HepG2 (cell line): ENCODE measurements around the gene KIRREL3. TPM values are rescaled to one million over a fixed set of nuclear protein-coding genes. Genes with fewer than 3 reads are reported as not detected.

Source experiments
- CBFB ChIP-seq: sonication (generic); formaldehyde crosslinking; IDR thresholded peaks from 2 replicates; pipeline ENCODE4 v1.4.0; 2020; ENCODE audit warnings: missing genetic modification reagents
- CC2D1A ChIP-seq: sonication (generic); formaldehyde crosslinking; IDR thresholded peaks from 2 replicates; pipeline ENCODE4 v1.8.1; 2023; ENCODE audit warnings: mild to moderate bottlenecking, missing genetic modification reagents
- CENPT ChIP-seq: sonication (generic); formaldehyde crosslinking; IDR thresholded peaks from 2 replicates; pipeline ENCODE4 v1.8.0; 2022; ENCODE audit warnings: low read depth, mild to moderate bottlenecking, moderate library complexity, missing genetic modification reagents
- CENPX ChIP-seq: sonication (generic); formaldehyde crosslinking; IDR thresholded peaks from 2 replicates; pipeline ENCODE4 v1.9.0; 2021; ENCODE audit warnings: mild to moderate bottlenecking, missing genetic modification reagents, moderate library complexity
- ETV6 ChIP-seq: sonication (generic); formaldehyde crosslinking; conservative IDR thresholded peaks from 2 replicates; pipeline ENCODE4 v1.4.0; 2020; ENCODE audit warnings: missing genetic modification reagents
- JUN ChIP-seq: sonication (generic); formaldehyde crosslinking; IDR thresholded peaks from 2 replicates; pipeline ENCODE4 v1.4.0; 2020; ENCODE audit warnings: mild to moderate bottlenecking, missing genetic modification reagents
- NR2F6 ChIP-seq, 2 experiments: IDR thresholded peaks; 2 replicates each; pipeline ENCODE4 v1.6.1; 2016; ENCODE audit warnings: antibody characterized with exemption in 1 of 2, mild to moderate bottlenecking in 1 of 2
- RBM39 ChIP-seq: fragments of 200-400 bp; formaldehyde crosslinking; IDR thresholded peaks from one replicate; pipeline ENCODE4 v1.6.1; 2018; ENCODE audit warnings: antibody characterized with exemption, mild to moderate bottlenecking, low read depth, low read length; ENCODE audit not compliant: poor library complexity, severe bottlenecking
- RXRA ChIP-seq: sonication (generic); formaldehyde crosslinking; IDR thresholded peaks from 2 replicates; pipeline ENCODE4 v1.5.1; 2020; ENCODE audit warnings: missing genetic modification reagents
- SMARCE1 ChIP-seq: fragments of 450-650 bp; IDR thresholded peaks from 2 replicates; pipeline ENCODE4 v1.6.1; 2017; ENCODE audit warnings: borderline replicate concordance
- YEATS4 ChIP-seq: sonication (generic); formaldehyde crosslinking; IDR thresholded peaks from 2 replicates; pipeline ENCODE4 v1.4.0; 2020; ENCODE audit warnings: missing genetic modification reagents, borderline replicate concordance
- ZNF615 ChIP-seq: sonication (generic); formaldehyde crosslinking; IDR thresholded peaks from 2 replicates; pipeline ENCODE4 v1.5.0; 2020; ENCODE audit warnings: mild to moderate bottlenecking, missing genetic modification reagents, borderline replicate concordance
- ZNF879 ChIP-seq: sonication (generic); formaldehyde crosslinking; IDR thresholded peaks from 2 replicates; pipeline ENCODE4 v1.8.1; 2023; ENCODE audit warnings: missing genetic modification reagents
- polyA plus RNA-seq, 8 experiments: library from polyadenylated mRNA; depleted of rRNA in 3 of 8; stranded (reverse) in 7 of 8; unstranded in 1 of 8; fragments of >200 nt; fragmentation: Illumina TruSeq in 4 of 8; extraction: Trizol in 4 of 8; gene quantifications; 2 replicates each; pipeline versions ENCODE4 v1.2.1 to v1.2.3, GENCODE V29; 2011 to 2016; ENCODE audit warnings: low read depth in 4 of 8, missing spikeins in 1 of 8, mixed read lengths in 1 of 8; ENCODE audit not compliant: insufficient read depth in 1 of 8
- total RNA-seq, 5 experiments: library from RNA; depleted of rRNA; stranded (reverse); fragments of >200 nt; fragmentation: Illumina TruSeq; extraction: Trizol; gene quantifications; 2 replicates each; pipeline ENCODE4 v1.2.3, GENCODE V29; 2016; ENCODE audit warnings: low read depth in 1 of 5
- TF ChIP-seq, protein P1 (sequence below): sonication (generic); formaldehyde crosslinking; IDR thresholded peaks from 2 replicates; pipeline ENCODE4 v1.9.0; 2021; ENCODE audit warnings: mild to moderate bottlenecking, missing genetic modification reagents
- TF ChIP-seq, protein P2 (sequence below): sonication (generic); formaldehyde crosslinking; IDR thresholded peaks from 2 replicates; pipeline ENCODE4 v1.8.0; 2022; ENCODE audit warnings: mild to moderate bottlenecking, missing genetic modification reagents, moderate library complexity
- TF ChIP-seq, protein P3 (sequence below): sonication (generic); formaldehyde crosslinking; IDR thresholded peaks from 2 replicates; pipeline ENCODE4 v1.5.0; 2020; ENCODE audit warnings: missing genetic modification reagents
- TF ChIP-seq, protein P4 (sequence below): sonication (generic); formaldehyde crosslinking; IDR thresholded peaks from 2 replicates; pipeline ENCODE4 v1.4.0; 2020; ENCODE audit warnings: missing genetic modification reagents

Gene KIRREL3
- total and polyA plus RNA-seq, 2 of the 13 experiments (the other 11 are each of a cell fraction or from before 2014, with no cell fraction given): not detected

GRCh38 chr11:126467046-126467370, 533.6 kb downstream of the KIRREL3 start (continued):
- TF ChIP-seq, protein P1, sequence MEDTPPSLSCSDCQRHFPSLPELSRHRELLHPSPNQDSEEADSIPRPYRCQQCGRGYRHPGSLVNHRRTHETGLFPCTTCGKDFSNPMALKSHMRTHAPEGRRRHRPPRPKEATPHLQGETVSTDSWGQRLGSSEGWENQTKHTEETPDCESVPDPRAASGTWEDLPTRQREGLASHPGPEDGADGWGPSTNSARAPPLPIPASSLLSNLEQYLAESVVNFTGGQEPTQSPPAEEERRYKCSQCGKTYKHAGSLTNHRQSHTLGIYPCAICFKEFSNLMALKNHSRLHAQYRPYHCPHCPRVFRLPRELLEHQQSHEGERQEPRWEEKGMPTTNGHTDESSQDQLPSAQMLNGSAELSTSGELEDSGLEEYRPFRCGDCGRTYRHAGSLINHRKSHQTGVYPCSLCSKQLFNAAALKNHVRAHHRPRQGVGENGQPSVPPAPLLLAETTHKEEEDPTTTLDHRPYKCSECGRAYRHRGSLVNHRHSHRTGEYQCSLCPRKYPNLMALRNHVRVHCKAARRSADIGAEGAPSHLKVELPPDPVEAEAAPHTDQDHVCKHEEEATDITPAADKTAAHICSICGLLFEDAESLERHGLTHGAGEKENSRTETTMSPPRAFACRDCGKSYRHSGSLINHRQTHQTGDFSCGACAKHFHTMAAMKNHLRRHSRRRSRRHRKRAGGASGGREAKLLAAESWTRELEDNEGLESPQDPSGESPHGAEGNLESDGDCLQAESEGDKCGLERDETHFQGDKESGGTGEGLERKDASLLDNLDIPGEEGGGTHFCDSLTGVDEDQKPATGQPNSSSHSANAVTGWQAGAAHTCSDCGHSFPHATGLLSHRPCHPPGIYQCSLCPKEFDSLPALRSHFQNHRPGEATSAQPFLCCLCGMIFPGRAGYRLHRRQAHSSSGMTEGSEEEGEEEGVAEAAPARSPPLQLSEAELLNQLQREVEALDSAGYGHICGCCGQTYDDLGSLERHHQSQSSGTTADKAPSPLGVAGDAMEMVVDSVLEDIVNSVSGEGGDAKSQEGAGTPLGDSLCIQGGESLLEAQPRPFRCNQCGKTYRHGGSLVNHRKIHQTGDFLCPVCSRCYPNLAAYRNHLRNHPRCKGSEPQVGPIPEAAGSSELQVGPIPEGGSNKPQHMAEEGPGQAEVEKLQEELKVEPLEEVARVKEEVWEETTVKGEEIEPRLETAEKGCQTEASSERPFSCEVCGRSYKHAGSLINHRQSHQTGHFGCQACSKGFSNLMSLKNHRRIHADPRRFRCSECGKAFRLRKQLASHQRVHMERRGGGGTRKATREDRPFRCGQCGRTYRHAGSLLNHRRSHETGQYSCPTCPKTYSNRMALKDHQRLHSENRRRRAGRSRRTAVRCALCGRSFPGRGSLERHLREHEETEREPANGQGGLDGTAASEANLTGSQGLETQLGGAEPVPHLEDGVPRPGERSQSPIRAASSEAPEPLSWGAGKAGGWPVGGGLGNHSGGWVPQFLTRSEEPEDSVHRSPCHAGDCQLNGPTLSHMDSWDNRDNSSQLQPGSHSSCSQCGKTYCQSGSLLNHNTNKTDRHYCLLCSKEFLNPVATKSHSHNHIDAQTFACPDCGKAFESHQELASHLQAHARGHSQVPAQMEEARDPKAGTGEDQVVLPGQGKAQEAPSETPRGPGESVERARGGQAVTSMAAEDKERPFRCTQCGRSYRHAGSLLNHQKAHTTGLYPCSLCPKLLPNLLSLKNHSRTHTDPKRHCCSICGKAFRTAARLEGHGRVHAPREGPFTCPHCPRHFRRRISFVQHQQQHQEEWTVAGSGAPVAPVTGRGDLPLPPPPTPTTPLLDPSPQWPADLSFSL (CRISPR knock-in tag): no peak
- TF ChIP-seq JUN (CRISPR knock-in tag) (no peak), CENPT (CRISPR knock-in tag) (no peak), ZNF879 (no peak), RBM39 (no peak), CC2D1A (CRISPR knock-in tag) (no peak), SMARCE1 (no peak), ETV6 (CRISPR knock-in tag) (no peak), CENPX (no peak), CBFB (no peak), NR2F6 (IDR thresholded peaks at IDR 0.05) (no peak), NR2F6 (CRISPR knock-in tag; IDR thresholded peaks at IDR 0.05) (no peak), RXRA (CRISPR knock-in tag) (no peak), ZNF615 (CRISPR knock-in tag) (no peak), YEATS4 (CRISPR knock-in tag) (no peak)
- TF ChIP-seq, protein P2, sequence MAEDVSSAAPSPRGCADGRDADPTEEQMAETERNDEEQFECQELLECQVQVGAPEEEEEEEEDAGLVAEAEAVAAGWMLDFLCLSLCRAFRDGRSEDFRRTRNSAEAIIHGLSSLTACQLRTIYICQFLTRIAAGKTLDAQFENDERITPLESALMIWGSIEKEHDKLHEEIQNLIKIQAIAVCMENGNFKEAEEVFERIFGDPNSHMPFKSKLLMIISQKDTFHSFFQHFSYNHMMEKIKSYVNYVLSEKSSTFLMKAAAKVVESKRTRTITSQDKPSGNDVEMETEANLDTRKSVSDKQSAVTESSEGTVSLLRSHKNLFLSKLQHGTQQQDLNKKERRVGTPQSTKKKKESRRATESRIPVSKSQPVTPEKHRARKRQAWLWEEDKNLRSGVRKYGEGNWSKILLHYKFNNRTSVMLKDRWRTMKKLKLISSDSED (CRISPR knock-in tag): no peak
- TF ChIP-seq, protein P3, sequence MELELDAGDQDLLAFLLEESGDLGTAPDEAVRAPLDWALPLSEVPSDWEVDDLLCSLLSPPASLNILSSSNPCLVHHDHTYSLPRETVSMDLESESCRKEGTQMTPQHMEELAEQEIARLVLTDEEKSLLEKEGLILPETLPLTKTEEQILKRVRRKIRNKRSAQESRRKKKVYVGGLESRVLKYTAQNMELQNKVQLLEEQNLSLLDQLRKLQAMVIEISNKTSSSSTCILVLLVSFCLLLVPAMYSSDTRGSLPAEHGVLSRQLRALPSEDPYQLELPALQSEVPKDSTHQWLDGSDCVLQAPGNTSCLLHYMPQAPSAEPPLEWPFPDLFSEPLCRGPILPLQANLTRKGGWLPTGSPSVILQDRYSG: no peak
- TF ChIP-seq, protein P4, sequence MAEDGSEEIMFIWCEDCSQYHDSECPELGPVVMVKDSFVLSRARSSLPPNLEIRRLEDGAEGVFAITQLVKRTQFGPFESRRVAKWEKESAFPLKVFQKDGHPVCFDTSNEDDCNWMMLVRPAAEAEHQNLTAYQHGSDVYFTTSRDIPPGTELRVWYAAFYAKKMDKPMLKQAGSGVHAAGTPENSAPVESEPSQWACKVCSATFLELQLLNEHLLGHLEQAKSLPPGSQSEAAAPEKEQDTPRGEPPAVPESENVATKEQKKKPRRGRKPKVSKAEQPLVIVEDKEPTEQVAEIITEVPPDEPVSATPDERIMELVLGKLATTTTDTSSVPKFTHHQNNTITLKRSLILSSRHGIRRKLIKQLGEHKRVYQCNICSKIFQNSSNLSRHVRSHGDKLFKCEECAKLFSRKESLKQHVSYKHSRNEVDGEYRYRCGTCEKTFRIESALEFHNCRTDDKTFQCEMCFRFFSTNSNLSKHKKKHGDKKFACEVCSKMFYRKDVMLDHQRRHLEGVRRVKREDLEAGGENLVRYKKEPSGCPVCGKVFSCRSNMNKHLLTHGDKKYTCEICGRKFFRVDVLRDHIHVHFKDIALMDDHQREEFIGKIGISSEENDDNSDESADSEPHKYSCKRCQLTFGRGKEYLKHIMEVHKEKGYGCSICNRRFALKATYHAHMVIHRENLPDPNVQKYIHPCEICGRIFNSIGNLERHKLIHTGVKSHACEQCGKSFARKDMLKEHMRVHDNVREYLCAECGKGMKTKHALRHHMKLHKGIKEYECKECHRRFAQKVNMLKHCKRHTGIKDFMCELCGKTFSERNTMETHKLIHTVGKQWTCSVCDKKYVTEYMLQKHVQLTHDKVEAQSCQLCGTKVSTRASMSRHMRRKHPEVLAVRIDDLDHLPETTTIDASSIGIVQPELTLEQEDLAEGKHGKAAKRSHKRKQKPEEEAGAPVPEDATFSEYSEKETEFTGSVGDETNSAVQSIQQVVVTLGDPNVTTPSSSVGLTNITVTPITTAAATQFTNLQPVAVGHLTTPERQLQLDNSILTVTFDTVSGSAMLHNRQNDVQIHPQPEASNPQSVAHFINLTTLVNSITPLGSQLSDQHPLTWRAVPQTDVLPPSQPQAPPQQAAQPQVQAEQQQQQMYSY: no peak
- TF ChIP-seq, all 625 proteins: peak for 0
